ENCODE results near the gene PRM2. TPM values are rescaled to one million over a fixed set of nuclear protein-coding genes. Genes with fewer than 3 reads are reported as not detected.

PRM2 gene
- total RNA-seq, 1 donor from 2014 or later, result not detected

DNA sequence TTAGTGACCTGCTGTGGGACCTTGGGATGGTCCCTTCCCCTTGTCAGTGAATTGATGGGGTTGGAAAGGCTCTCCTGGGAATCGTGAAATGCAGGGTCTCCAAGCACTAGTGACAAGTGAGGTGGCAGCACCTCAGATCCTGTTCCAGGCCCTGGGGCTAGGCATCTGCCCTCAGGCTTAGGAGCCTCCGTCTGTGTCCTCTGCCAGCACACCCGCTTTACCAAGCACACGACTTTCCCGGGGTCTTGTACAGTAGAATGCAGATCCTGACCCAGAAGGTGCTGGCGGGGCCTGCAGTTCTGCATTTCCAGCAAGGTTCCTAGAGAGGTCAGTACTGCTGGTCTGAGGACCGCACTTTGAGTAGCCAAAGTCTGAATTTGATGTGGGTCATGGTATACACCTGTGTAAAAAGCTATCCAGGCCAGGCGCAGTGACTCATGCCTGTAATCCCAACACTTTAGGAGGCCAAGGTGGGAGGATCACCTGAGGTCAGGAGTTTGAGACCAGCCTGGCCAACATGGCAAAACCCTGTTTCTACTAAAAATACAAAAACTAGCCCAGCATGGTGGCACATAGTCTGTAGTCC, 38.1 kb upstream of the PRM2 start:
- Histone ChIP-seq H3K4me3 (no peak overlapping the region), H3K36me3 (no peaks in the 10 kb centered on the region), H3K9me3 (no peaks in the 10 kb centered on the region), H3K27me3 (no peaks in the 10 kb centered on the region), H3K4me1 (no peaks in the 10 kb centered on the region), H3K27ac (no peak overlapping the region)
- intact Hi-C loops (cut with DNase I), result no loop called here
- TF ChIP-seq, protein P1, sequence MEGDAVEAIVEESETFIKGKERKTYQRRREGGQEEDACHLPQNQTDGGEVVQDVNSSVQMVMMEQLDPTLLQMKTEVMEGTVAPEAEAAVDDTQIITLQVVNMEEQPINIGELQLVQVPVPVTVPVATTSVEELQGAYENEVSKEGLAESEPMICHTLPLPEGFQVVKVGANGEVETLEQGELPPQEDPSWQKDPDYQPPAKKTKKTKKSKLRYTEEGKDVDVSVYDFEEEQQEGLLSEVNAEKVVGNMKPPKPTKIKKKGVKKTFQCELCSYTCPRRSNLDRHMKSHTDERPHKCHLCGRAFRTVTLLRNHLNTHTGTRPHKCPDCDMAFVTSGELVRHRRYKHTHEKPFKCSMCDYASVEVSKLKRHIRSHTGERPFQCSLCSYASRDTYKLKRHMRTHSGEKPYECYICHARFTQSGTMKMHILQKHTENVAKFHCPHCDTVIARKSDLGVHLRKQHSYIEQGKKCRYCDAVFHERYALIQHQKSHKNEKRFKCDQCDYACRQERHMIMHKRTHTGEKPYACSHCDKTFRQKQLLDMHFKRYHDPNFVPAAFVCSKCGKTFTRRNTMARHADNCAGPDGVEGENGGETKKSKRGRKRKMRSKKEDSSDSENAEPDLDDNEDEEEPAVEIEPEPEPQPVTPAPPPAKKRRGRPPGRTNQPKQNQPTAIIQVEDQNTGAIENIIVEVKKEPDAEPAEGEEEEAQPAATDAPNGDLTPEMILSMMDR (IDR thresholded peaks at IDR 0.05), result no peak
- DNase-seq (ENCODE audit: low spot score in 2 of 2), result no peak

DNA sequence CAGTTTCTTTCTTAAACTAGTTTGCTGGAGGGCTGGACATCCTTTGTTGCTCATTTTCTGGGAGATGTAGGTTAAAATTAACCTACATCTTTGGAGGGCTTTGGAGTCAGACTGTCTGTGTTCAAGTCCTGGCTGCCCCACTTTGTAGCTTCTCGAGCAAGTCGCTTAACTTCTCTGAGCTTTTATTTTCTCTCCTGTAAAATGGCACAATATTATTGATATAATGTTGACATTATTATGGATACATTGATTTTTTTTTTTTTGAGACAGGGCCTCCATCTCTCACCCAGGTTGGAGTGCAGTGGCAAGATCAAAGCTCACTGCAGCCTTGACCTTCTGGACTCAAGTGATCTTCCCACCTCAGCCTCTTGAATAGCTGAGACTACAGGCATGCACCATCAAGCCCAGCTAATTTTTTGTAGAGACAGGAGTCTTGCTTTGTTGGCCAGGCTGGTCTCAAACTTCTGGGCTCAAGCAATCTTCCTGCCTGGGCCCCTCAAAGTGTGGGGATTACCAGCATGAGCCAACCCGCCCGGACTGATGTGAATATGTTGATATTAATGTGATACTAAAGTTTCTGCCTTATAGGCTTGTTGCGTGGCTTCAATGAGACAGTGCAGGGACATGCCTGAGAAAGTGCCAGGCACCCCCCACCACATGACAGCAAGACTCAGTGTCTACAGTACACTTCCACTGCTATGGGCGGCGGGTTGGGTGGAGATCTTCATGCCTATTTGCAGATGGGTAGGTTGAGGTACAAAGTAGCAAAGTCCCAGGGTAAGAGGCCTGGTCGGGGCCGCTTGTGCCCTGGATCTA, 37.4 kb upstream of the PRM2 start:
- intact Hi-C loops (cut with DNase I), result no loop called here

DNA sequence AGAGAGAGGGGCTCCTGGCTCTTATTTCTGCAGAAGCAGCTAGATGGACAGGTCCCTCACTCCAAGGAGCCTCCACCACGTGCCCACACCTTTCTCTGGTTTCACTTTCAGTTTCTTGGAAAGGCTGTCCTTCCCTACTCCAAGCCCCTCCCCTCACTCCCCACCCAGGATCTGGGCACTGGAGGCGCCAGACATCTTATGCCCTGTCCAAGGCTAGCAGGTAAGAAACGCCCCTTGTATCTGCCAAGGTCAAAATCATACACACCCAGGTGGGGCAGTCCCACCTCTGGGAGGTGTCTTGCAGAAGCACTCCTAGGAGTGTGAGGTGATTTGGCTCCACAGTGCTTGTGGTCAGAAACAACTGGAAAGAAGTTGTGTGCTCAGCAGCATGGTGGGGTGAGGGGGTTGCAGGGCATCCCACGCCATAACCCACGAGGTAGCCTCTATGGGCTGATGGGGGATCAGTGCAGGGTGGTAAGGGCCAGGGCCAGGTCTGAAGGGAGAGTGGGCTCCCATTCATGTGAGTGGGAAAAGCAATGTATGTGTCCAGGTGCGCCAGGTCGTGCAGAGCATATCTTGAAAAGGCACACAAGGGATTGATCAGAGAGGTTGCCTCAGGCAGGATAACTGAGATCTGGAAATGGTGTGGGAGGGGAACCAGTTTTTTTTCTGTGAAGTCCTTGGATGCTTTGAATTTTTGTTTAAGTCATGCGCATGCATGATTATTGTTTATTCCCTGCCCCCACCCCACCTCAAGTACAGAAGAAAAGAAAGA, 36.6 kb upstream of the PRM2 start:
- H3K4me3 ChIP-seq, result no peak overlapping the region
- intact Hi-C loops (cut with DNase I), result no loop called here
- no peak overlapping the region for H3K27ac ChIP-seq

More for the DNA sequence above, 37.4 kb upstream of the PRM2 start:
- H3K27me3 ChIP-seq, result no peaks in the 10 kb centered on the region
- no peak overlapping the region for H3K4me3 ChIP-seq
- no peaks in the 10 kb centered on the region for H3K9me3 ChIP-seq
- H3K36me3 ChIP-seq, result no peaks in the 10 kb centered on the region
- H3K27ac ChIP-seq, result no peak overlapping the region
- no peak for DNase-seq (ENCODE audit: low spot score in 2 of 2)
- TF ChIP-seq, protein P1 (IDR thresholded peaks at IDR 0.05), result no peak
- no peaks in the 10 kb centered on the region for H3K4me1 ChIP-seq

DNA sequence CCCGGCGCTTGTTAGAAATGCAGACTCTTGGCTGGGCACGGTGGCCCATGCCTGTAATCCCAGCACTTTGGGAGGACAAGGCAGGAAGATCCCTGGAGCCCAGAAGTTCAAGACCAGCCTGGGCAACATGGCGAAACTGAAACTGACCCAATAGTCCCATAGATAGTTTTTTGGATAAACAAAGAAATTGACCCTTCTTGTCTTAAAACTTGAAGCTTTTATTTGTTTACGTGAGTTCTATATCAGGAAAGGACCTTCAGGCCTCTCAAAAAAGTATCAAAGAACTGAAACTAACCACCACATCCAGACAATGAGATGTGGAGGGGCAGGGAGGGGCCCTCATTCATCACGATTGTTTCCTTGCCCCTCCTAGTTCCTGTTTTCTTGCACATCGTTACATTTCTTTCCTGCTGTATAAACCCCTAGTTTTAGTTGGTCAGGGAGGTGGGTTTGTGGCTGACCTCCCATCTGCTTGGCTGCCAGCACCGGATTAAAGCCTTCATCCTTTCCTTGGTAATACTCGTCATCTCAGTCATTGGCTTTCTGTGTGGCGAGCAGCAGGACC, 34.8 kb upstream of the PRM2 start:
- intact Hi-C loops (cut with DNase I), result no loop called here
- no peak overlapping the region for H3K27ac ChIP-seq

More for the DNA sequence above, 36.6 kb upstream of the PRM2 start:
- TF ChIP-seq, protein P1 (IDR thresholded peaks at IDR 0.05), result no peak
- Histone ChIP-seq H3K9me3 (no peaks in the 10 kb centered on the region), H3K36me3 (no peaks in the 10 kb centered on the region), H3K27me3 (no peaks in the 10 kb centered on the region), H3K4me1 (no peaks in the 10 kb centered on the region)
- no peak for DNase-seq (ENCODE audit: low spot score in 2 of 2)

DNA sequence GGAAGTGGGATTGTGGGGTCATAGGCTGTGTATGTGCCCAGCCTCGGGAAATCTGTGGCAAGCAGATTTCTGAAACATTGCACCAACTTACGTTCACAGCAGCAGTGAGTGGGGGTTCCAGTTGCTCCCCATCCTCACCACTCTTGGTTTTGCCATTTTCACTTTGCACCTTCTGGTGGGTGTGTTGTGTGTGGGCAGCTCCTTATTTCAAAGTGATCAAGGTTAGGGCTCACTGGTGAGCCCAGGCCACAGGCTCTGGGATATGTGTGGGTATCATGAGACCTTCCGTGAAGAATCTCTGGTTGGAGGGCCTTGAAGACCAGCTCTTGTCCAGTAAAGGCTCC, 34.3 kb upstream of the PRM2 start:
- DNase-seq (ENCODE audit: low spot score in 2 of 2), result no peak
- H3K27me3 ChIP-seq, result no peaks in the 10 kb centered on the region
- TF ChIP-seq, protein P1 (IDR thresholded peaks at IDR 0.05), result no peak
- intact Hi-C loops (cut with DNase I), result no loop called here
- no peaks in the 10 kb centered on the region for H3K36me3 ChIP-seq
- no peak overlapping the region for H3K27ac ChIP-seq
- no peak overlapping the region for H3K4me3 ChIP-seq
- H3K9me3 ChIP-seq, result no peaks in the 10 kb centered on the region
- H3K4me1 ChIP-seq, result no peaks in the 10 kb centered on the region

More for the DNA sequence above, 34.8 kb upstream of the PRM2 start:
- Histone ChIP-seq H3K4me3 (no peak overlapping the region), H3K36me3 (no peaks in the 10 kb centered on the region), H3K4me1 (no peaks in the 10 kb centered on the region), H3K27me3 (no peaks in the 10 kb centered on the region), H3K9me3 (no peaks in the 10 kb centered on the region)
- DNase-seq (ENCODE audit: low spot score in 2 of 2), result no peak
- TF ChIP-seq, protein P1 (IDR thresholded peaks at IDR 0.05), result no peak

Data from ascending aorta (tissue), 2 donors.